Stomach (tissue), 9 donors: ENCODE results near the gene NELFB. TPM values are rescaled to one million over a fixed set of nuclear protein-coding genes. Genes with fewer than 3 reads are reported as not detected.
A peak's percentile ranks its signal among the peaks of the same experiment; 100 is the strongest.

Experiments
- DNase-seq, 2 donors: peaks; one replicate each; pipeline versions ENCODE4 v3.0.0 to v3.0.0-alpha.2; 2013 to 2019
- H3K27ac ChIP-seq, 5 donors: fragments of 200-600 bp in 4 of 5; sonication (generic) in 4 of 5; one replicate each; pipeline ENCODE4 v1.5.1; 2013 to 2019; ENCODE audit warnings: mild to moderate bottlenecking in 1 of 5, moderate library complexity in 1 of 5
- H3K27me3 ChIP-seq, 3 donors: fragments of 200-600 bp; sonication (generic); one replicate each; pipeline ENCODE4 v1.5.1; 2017 to 2019; ENCODE audit warnings: mixed run types in 1 of 3
- H3K36me3 ChIP-seq, 4 donors: fragments of 200-600 bp; sonication (generic); 1 replicate in 3 of 4; 2 replicates in 1 of 4; pipeline ENCODE4 v1.5.1; 2016 to 2019
- H3K4me1 ChIP-seq, 4 donors: fragments of 200-600 bp; sonication (generic); one replicate each; pipeline ENCODE4 v1.5.1; 2016 to 2019
- H3K4me3 ChIP-seq, 4 donors: fragments of 200-600 bp; sonication (generic) in 3 of 4; one replicate each; pipeline ENCODE4 v1.5.1; 2016 to 2019; ENCODE audit warnings: mild to moderate bottlenecking in 1 of 4
- H3K9me3 ChIP-seq, 4 donors: fragments of 200-600 bp; sonication (generic); one replicate each; pipeline ENCODE4 v1.5.1; 2016 to 2019
- CTCF ChIP-seq, 7 experiments: fragments of 450-650 bp in 4 of 7; fragments of 200-600 bp in 3 of 7; sonication (generic) in 3 of 7; IDR thresholded peaks; one replicate each; pipeline ENCODE4 v1.5.1; 2016 to 2019; ENCODE audit warnings: antibody characterized with exemption in 7 of 7, control low read depth in 2 of 7, mild to moderate bottlenecking in 1 of 7
- EP300 ChIP-seq: sonication (generic); formaldehyde crosslinking; IDR thresholded peaks from one replicate; pipeline ENCODE4 v1.6.1; 2017; ENCODE audit warnings: antibody characterized with exemption
- POLR2A ChIP-seq, 4 donors: fragments of 450-650 bp; IDR thresholded peaks; one replicate each; pipeline ENCODE4 v1.6.1; 2016; ENCODE audit warnings: antibody characterized with exemption in 4 of 4, control low read depth in 2 of 4, mild to moderate bottlenecking in 1 of 4, moderate library complexity in 1 of 4
- POLR2AphosphoS5 ChIP-seq, 3 donors: sonication (generic); formaldehyde crosslinking; IDR thresholded peaks; one replicate each; pipeline ENCODE4 v1.6.1; 2016; ENCODE audit warnings: antibody characterized with exemption in 3 of 3
- WGBS, 5 donors: extraction: QIAGEN DNeasy Blood & Tissue Kit in 3 of 5; methylation state at CpG; one replicate each; pipeline versions ENCODE4 v1.1.5 to v1.1.7; 2013 to 2018; 5-methylcytosine and 5-hydroxymethylcytosine counted together
- intact Hi-C: fragments of 100-400 bp; cut with DNase I; formaldehyde crosslinking; loops from one replicate; pipeline ENCODE4 v1.15.1; 2023; ENCODE audit warnings: low total_unique reads
- polyA plus RNA-seq, 3 donors: library from polyadenylated mRNA; stranded (reverse); fragments of 200-250 nt; gene quantifications; one replicate each; pipeline ENCODE4 v1.2.3, GENCODE V29; 2013
- total RNA-seq, 5 donors: library from RNA; depleted of rRNA; stranded (reverse); fragments of >200 nt; gene quantifications; one replicate each; pipeline versions ENCODE4 v1.1.0 to v1.2.3, GENCODE V29; 2014 to 2016
- donor health status: healthy with polysubstance abuse.
- donor health status: Bipolar disorder and iron deficiency.
- donor health status: healthy.

The NELFB gene
- total and polyA plus RNA-seq, 8 donors: 11.2 to 134 (median 36.1) TPM

GRCh38 chr9:137229903-137230704 lies 25.0 kb upstream of the NELFB start:
- Histone ChIP-seq H3K27me3 (peaks cover 15 to 82% (median 67%) of the 10 kb centered on the region in 3 donors), H3K9me3 (no peaks in the 10 kb centered on the region), H3K4me1 (peaks cover 11 to 48% (median 42%) of the 10 kb centered on the region in 4 donors), H3K36me3 (no peaks in the 10 kb centered on the region), H3K4me3 (no peak overlapping the region), H3K27ac (no peak overlapping the region)
- WGBS, 5 donors: 52 to 72% (median 57%) methylated on average over 8 to 31 of the region's 31 CpGs
- DNase-seq: peak in 1 of 2 donors; percentile 35
- no peak for TF ChIP-seq POLR2A (IDR thresholded peaks at IDR 0.05)
- no peak for TF ChIP-seq POLR2AphosphoS5 (IDR thresholded peaks at IDR 0.05)
- TF ChIP-seq EP300: no peak
- TF ChIP-seq CTCF (IDR thresholded peaks at IDR 0.05): no peak
- intact Hi-C loops: loop anchor here (5.0 to 10.0 kb wide), 2 partner anchors 45 to 113 kb away; partner anchors contain the start of genes ANAPC2 and SSNA1

GRCh38 chr9:137230705-137231371 lies 24.3 kb upstream of the NELFB start, which contains the start of gene SLC34A3:
Gene SLC34A3, plus strand, starts transcription at chr9:137230901. Its CDS starts 802 bp downstream, at chr9:137231703.
- Histone ChIP-seq H3K27me3 (peaks cover 18 to 90% (median 74%) of the 10 kb centered on the region in 3 donors), H3K4me3 (no peak within 1 kb of the TSS), H3K9me3 (no peaks in the 10 kb centered on the region), H3K27ac (no peak within 1 kb of the TSS), H3K4me1 (peaks cover 12 to 46% (median 42%) of the 10 kb centered on the region in 4 donors), H3K36me3 (no peaks in the 10 kb centered on the region)
- DNase-seq: no peak
- intact Hi-C loops: loop anchor here (10.0 kb wide), 1 partner anchor 46 kb away; the partner anchor contains the start of genes ANAPC2 and SSNA1
- no peak for TF ChIP-seq EP300
- TF ChIP-seq CTCF (IDR thresholded peaks at IDR 0.05): no peak
- no peak for TF ChIP-seq POLR2AphosphoS5 (IDR thresholded peaks at IDR 0.05)
- TF ChIP-seq POLR2A (IDR thresholded peaks at IDR 0.05): no peak
- WGBS, 5 donors: 59 to 67% (median 65%) methylated on average over 8 to 14 of the region's 14 CpGs

- no peak for DNase-seq
- H3K4me1 ChIP-seq: peaks cover 19 to 46% (median 42%) of the 10 kb centered on the region in 4 donors
- H3K36me3 ChIP-seq: no peaks in the 10 kb centered on the region
- 77 to 90% (median 87%) methylated on average over 15 to 23 of the region's 23 CpGs for WGBS, 5 donors
- H3K27me3 ChIP-seq: peaks cover 18 to 94% (median 76%) of the 10 kb centered on the region in 3 donors
- no peaks in the 10 kb centered on the region for H3K9me3 ChIP-seq
- intact Hi-C loops: loop anchor here (10.0 kb wide), 1 partner anchor 47 kb away; the partner anchor contains the start of genes ANAPC2 and SSNA1
- H3K4me3 ChIP-seq: no peak overlapping the region
- TF ChIP-seq POLR2AphosphoS5 (IDR thresholded peaks at IDR 0.05): no peak
- no peak for TF ChIP-seq EP300
- TF ChIP-seq CTCF (IDR thresholded peaks at IDR 0.05): no peak
- no peak for TF ChIP-seq POLR2A (IDR thresholded peaks at IDR 0.05)
- H3K27ac ChIP-seq: no peak overlapping the region
Observed at GRCh38 chr9:137231372-137232039, 23.6 kb upstream of the NELFB start.

DNA sequence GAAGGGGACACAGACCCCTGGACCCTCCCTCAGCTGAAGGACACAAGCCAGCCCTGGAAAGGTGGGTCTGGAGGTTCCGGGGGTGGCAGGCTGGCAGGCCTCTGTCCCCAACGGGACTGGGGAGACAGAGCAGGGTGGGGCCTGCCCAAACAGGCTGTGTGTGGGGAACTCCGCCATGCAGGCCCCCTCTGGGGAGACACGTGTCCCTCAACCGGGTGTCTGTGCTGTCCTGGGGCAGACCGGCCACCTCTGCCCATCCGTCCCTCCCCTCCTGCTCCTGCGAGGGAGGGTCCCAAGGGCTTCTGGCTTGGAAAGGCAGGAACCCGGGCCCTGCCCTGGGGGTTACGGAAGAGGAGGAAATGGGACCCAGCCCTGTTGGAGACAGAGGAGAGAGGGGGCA lies 23.0 kb upstream of the NELFB start:
- DNase-seq: no peak
- TF ChIP-seq CTCF (IDR thresholded peaks at IDR 0.05): no peak
- no peak for TF ChIP-seq POLR2AphosphoS5 (IDR thresholded peaks at IDR 0.05)
- no peak for TF ChIP-seq EP300
- no peak for TF ChIP-seq POLR2A (IDR thresholded peaks at IDR 0.05)
- Histone ChIP-seq H3K36me3 (no peaks in the 10 kb centered on the region), H3K4me3 (no peak overlapping the region), H3K4me1 (peaks cover 23 to 48% (median 42%) of the 10 kb centered on the region in 4 donors), H3K27me3 (peaks cover 18 to 92% (median 76%) of the 10 kb centered on the region in 3 donors), H3K27ac (no peak overlapping the region), H3K9me3 (no peaks in the 10 kb centered on the region)
- WGBS, 5 donors: 71 to 79% (median 73%) methylated on average over 7 to 10 of the region's 10 CpGs
- intact Hi-C loops: loop anchor here (10.0 kb wide), 1 partner anchor 47 kb away; the partner anchor contains the start of genes ANAPC2 and SSNA1
